Posterior vena cava (tissue), 2 donors: ENCODE measurements around the gene IQCN. TPM values are rescaled to one million over a fixed set of nuclear protein-coding genes. Genes with fewer than 3 reads are reported as not detected.
A peak's percentile ranks its signal among the peaks of the same experiment; 100 is the strongest.

Experiments
- DNase-seq: peaks from one replicate; pipeline ENCODE4 v3.0.0-alpha.2; 2020; ENCODE audit warnings: low spot score
- intact Hi-C, 2 donors: fragments of 100-400 bp; cut with DNase I; formaldehyde crosslinking; loops; one replicate each; pipeline versions ENCODE4 v1.14.1 to v1.14.2; 2022 to 2023
- total RNA-seq, 2 donors: library from RNA; stranded (reverse); fragmentation: NEBNext Ultra II Directional; extraction: Animal tissue kit (Norgen Biotek cat#: 25700); gene quantifications; one replicate each; pipeline ENCODE4 v1.2.1, GENCODE V29; 2021
- donor health status: DM: yes; HTN: yes; CAD: no.
- donor health status: DM: yes; HTN: yes; CAD: no.

IQCN gene
- total RNA-seq, 2 donors from 2014 or later, result 2.6 to 4.9 TPM

GRCh38 chr19:18278521-18279265 lies 4.4 kb upstream of the IQCN start:
- DNase-seq, result no peak
- intact Hi-C loops, result loop anchor here in 1 of 2 donors (10.0 kb wide), 1 partner anchor 136 kb away; the partner anchor contains the start of gene SSBP4

DNA sequence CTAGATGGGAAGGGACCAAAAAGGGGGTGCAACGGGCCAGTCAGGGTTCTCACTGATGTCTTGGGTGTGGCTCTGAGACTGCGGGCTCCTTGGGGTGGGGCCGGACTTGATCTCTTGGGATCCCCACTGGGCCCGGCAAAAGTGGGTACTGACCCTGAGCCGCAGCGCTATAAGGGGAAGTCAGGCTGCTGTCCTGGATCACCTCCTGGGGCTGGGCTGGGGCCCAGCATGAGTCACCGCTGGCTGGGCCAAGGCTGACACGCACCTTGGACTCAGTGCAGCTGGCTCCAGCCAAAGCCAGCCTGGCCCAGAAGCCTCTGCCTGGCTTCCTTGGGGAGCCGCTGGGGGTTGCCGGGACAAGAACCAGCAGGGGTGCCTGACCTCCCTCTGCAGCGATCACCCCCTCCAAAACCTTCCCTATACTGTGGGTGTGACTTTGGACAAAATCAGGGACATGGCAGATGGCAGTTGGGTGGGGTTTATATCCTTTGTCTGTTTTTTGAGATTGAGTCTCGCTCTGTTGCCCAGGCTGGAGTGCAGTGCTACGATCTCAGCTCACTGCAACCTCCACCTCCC lies 617 bp upstream of the IQCN start:
- peak; percentile 96 for DNase-seq
- intact Hi-C loops, result loop anchor here in 1 of 2 donors (10.0 kb wide), 1 partner anchor 140 kb away; the partner anchor contains the start of gene SSBP4

DNA sequence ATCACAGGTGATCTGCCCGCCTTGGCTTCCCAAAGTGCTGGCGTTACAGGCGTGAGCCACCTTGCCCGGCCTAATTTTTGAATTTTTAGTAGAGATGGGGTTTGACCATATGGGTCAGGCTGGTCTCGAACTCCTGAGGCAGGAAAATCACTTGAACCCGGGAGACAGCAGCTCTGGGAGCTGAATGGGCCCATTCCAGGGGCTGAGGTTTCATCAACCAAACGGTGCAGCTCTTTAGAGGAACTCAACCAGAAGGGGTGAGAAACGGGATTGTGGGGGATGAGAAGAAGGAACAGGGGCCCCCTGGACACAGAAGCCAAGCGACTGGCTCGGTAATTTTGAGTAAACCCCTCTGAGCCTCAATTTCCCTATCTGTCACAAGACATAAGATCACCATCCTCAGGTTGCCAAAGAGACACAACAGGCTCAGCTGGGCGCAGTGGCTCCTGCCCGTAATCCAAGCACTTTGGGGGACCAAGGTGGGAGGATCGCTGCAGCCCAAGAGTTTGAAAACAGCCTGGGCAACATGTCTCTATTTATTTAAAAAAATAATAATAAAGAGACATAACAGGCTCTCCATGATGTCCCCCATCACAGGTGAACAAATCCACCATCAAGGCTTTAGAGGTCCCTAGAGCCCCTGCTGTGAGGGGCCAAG lies 562 bp downstream of the IQCN start:
- DNase-seq, result no peak
- intact Hi-C loops, result loop anchor here in 1 of 2 donors (10.0 kb wide), 1 partner anchor 141 kb away; the partner anchor contains the start of gene SSBP4

DNA sequence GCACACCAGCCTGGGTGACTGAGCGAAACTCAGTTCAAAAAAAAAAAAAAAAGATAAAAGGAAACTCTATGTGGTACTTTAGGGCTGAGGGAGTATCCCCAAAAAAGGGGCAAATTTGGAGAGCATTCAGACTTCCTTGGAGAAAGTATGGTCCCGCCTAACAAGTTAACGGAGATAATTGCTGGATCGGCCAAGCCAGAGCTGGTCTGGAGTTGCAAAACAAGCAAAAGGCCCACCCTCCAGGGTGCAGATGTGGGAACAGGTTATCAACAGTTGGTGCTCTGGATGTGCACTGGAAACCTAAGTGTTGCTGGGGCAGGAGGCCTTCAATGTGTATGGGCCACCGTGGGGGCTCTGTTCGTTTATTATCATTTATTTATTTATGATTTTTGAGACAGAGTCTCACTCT lies 2.8 kb downstream of the IQCN start:
- DNase-seq, result no peak

DNA sequence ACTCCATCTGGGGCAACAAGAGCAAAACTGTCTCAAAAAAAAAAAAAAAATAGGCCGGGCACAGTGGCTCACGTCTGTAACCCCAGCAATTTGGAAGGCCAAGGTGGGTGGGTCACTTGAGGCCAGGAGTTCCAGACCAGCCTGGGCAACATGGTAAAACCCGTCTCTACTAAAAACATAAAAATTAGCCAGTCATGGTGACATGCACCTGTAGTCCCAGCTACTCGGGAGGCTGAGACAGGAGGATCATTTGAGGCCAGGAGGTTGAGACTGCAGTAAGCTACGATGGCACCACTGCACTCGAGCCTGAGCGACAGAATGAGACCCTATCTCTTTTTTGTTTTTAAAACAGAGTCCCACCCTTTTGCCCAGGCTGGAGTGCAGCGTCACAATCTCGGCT lies 3.9 kb downstream of the IQCN start:
- DNase-seq, result no peak
- intact Hi-C loops, result loop anchor here in 1 of 2 donors (10.0 kb wide), 1 partner anchor 144 kb away; the partner anchor contains the start of gene SSBP4

More for the DNA sequence above, 2.8 kb downstream of the IQCN start:
- intact Hi-C loops, result loop anchor here in 1 of 2 donors (10.0 kb wide), 1 partner anchor 143 kb away; the partner anchor contains the start of gene SSBP4

DNA sequence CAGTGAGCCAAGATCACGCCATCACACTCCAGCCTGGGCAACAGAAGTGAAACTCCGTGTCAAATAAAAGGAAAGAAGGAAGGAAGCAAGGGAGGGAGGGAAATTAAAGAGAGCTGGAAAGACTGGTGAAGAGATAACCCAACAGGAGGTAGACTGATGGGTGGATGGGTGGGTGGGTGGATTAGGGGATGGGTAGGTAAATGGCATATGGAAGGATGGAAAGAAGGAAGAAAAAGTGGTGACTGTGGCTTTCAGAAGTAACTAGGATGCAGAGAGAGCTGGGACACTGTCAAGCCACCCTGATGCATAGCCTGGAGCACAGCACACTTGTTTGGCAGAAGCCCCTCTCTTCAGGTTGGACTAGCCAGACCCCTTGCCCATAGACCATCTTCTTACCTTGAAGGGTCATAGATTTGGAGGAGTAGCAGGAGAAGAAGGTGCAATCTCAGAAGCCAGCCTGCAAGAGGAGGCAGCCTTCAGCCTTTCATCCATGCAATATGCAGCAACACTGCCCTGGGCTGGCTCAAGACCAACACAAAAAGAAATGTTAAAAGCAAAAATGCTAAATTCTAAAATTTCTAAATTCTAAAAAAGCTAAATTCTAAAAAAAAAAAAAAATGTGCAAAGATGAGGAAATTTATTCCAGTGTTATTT lies 5.1 kb downstream of the IQCN start:
- no peak for DNase-seq
- intact Hi-C loops, result no loop called here

DNA sequence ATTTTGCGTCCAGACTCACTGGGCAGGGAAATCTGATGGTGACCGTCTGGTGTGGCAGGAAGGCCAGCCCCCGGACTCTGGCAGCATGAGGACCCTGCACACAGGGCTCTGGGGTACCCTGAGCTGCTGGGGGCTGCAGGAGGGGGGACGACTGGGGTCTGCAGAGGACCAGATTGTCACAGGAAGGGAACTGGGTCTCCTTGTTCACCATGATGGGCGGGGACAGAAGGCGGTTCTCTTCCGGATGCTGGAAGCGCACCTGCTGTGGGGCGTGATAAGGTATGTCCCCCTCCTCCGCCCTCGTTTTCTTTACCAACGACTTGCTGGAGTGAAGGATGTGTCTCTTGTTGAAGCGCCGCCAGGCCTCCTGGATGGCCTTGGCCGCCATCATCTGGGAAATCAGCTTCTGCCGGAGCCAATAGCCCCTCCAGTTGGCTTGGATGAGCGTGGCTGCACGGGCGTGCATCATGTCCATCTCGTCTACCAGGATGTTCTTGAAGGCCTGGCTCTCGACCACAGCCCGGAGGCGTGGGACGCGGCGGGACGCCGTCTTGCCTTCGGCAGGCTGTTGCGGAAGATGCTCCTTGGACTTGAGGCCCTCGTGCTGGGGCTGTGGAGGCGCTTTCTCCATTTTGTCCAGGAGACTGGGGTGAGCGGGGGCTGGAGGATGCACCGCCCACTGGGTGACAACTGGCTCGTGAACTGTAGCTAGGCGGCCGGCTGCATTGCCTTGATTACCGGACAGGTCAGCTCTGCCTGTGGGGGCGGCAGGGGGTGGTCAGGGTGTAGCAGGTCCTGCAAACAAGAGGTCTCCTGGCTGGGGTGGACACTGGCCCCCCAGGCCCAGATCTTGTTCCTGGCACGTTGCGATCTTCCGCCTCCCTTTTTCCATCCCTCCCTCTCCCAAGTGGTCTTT lies 7.2 kb downstream of the IQCN start:
- DNase-seq, result no peak
- intact Hi-C loops, result no loop called here

- intact Hi-C loops, result no loop called here
Observed at GRCh38 chr19:18265582-18265981, 8.7 kb downstream of the IQCN start.

GRCh38 chr19:18264971-18265540 lies 9.2 kb downstream of the IQCN start:
- no peak for DNase-seq
- intact Hi-C loops, result no loop called here

More at GRCh38 chr19:18265582-18265981, 8.7 kb downstream of the IQCN start:
- DNase-seq, result no peak

- intact Hi-C loops, result no loop called here
- no peak for DNase-seq
Observed at GRCh38 chr19:18264137-18264854, 10.0 kb downstream of the IQCN start.

- DNase-seq, result no peak
- intact Hi-C loops, result no loop called here
Observed at GRCh38 chr19:18263324-18264136, 10.7 kb downstream of the IQCN start.

DNA sequence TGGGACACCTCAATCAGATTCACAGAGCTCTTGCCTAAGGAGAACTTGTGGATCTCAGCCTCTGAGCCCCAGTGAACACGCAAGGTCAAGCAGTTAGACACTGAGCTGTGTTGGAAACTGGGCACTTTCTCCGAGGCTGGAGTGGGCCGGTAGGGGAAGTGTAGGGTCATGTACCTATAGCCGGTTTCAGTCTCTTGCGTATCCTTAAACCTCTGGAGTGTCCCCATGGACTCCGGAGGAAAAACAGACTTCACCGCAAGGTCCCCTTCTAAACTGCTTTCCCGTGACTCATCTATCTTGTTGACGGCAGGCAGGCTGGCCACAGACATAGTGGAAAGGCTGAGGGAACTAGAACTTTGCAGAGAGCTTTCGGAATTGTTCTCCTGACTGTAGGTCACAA lies 11.3 kb downstream of the IQCN start:
- no peak for DNase-seq
- intact Hi-C loops, result no loop called here

DNA sequence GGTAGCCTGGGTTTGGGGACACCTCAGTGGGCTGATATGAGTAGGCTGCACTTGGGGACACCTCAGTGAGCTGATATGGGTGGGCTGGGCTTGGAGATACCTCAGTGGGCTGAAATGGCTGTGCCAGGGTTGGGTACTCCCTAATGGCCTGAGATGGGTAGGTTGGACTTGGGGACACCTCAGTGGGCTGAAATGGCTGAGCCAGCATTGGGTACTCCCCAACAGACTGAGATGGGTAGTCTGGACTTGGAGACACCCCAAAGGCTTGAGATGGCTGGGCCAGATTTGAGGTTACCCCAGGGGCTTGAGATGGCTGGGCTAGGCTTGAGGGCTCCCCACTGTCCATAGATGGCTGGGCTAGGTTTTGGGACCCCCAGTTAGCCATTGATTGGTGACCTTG lies 12.1 kb downstream of the IQCN start:
- DNase-seq, result no peak
- intact Hi-C loops, result no loop called here

DNA sequence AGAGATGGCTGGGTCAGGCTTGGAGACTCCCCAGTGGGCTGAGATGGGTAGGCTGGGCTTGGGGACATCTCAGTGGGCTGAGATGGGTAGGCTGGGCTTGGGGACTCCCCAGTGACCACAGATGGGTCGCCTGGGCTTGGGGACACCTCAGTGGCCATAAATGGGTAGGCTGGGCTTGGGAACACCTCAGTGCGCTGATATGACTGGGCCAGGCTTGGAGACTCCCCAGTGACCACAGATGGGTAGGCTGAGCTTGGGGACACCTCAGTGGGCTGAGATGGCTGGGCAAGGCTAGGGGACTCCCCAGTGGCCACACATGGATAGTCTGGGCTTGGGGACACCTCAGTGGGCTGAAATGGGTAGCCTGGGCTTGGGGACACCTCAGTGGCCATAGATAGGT lies 12.8 kb downstream of the IQCN start:
- DNase-seq, result no peak
- intact Hi-C loops, result no loop called here

GRCh38 chr19:18259893-18260292 lies 14.4 kb downstream of the IQCN start:
- intact Hi-C loops, result loop anchor here in 1 of 2 donors (10.0 kb wide), 1 partner anchor 55 kb away; the partner anchor contains the start of gene RAB3A

More at GRCh38 chr19:18259893-18260292, 14.4 kb downstream of the IQCN start:
- DNase-seq, result no peak
